Mammary epithelial cell (primary cell): ENCODE results near the gene CPLANE2.

Experiments used
- CTCF ChIP-seq, 2 donors: IDR thresholded peaks in 1 of 2; conservative IDR thresholded peaks in 1 of 2; 2 replicates each; pipeline ENCODE4 v1.5.1; 2011 to 2012; ENCODE audit warnings: inconsistent platforms in 2 of 2, low read length in 2 of 2, mild to moderate bottlenecking in 2 of 2, control low read depth in 1 of 2, low read depth in 1 of 2; ENCODE audit not compliant: insufficient read depth in 1 of 2; ENCODE audit errors: extremely low read depth in 1 of 2
- EZH2 ChIP-seq: IDR thresholded peaks from 2 replicates; pipeline ENCODE4 v1.6.1; 2012; ENCODE audit warnings: low read length, inconsistent platforms, borderline replicate concordance

DNA sequence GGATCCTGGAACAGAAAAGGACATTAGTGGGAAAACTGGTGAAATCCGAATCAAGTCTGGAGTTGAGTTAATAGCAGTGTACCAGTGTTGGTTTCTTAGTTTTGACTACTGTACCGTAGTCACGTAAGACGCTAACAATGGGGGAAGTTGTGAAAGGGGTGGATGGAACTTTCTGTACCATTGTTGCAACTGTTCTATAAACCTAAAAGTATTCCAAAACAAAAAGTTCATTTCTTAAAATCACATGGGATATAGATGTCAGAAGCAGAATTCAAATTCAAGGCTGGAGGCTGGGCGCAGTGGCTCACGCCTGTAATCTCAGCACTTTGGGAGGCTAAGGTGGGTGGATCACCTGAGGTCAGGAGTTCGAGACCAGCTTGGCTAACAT lies 41.5 kb downstream of the CPLANE2 start:
- TF ChIP-seq CTCF (conservative IDR thresholded peaks at IDR 0.05 in 1 of 2, IDR thresholded peaks at IDR 0.05 in 1 of 2; ENCODE audit: extremely low read depth in 1 of 2, insufficient read depth in 1 of 2, low read depth in 1 of 2, low read length in 2 of 2): no peak
- no peak for TF ChIP-seq EZH2
